GM20000 (cell line): ENCODE data around the gene SPATA2.
"Not testable (repeated sequence)": the region's sequence is repeated elsewhere in the genome, so short reads cannot be mapped to it uniquely, and the experiment has no call there.

Experiments used
- DNase-seq: peaks from one replicate; pipeline ENCODE4 v3.0.0; 2012; ENCODE audit warnings: low spot score
- CTCF ChIP-seq: IDR thresholded peaks from 2 replicates; pipeline ENCODE4 v1.5.1; 2012; ENCODE audit warnings: mild to moderate bottlenecking, control low read depth; ENCODE audit errors: extremely low read depth, missing control alignments

The SPATA2 gene

GRCh38 chr20:49867453-49868215 lies 47.7 kb downstream of the SPATA2 start:
- no peak for TF ChIP-seq CTCF

GRCh38 chr20:49866051-49866450 lies 49.3 kb downstream of the SPATA2 start:
- DNase-seq, result no peak
- TF ChIP-seq CTCF, result no peak

More at GRCh38 chr20:49867453-49868215, 47.7 kb downstream of the SPATA2 start:
- DNase-seq, result no peak

GRCh38 chr20:49865559-49865958 lies 49.8 kb downstream of the SPATA2 start:
- TF ChIP-seq CTCF, result no peak
- no peak for DNase-seq

GRCh38 chr20:49863666-49864065 lies 51.7 kb downstream of the SPATA2 start:
- TF ChIP-seq CTCF, result no peak
- DNase-seq, result no peak

- DNase-seq, result no peak
- TF ChIP-seq CTCF, result no peak
These were observed 52.6 kb downstream of the SPATA2 start for GRCh38 chr20:49862607-49863200.

GRCh38 chr20:49861232-49861631 lies 54.1 kb downstream of the SPATA2 start:
- DNase-seq, result not testable (repeated sequence)

- TF ChIP-seq CTCF, result no peak
- no peak for DNase-seq
These were observed 55.5 kb downstream of the SPATA2 start for GRCh38 chr20:49859807-49860206.

- no peak for DNase-seq
- no peak for TF ChIP-seq CTCF
These were observed 56.3 kb downstream of the SPATA2 start for GRCh38 chr20:49859011-49859410.
